Measurements from ENCODE around the gene S100A9. TPM values are rescaled to one million over a fixed set of nuclear protein-coding genes. Genes with fewer than 3 reads are reported as not detected.
A peak's percentile ranks its signal among the peaks of the same experiment; 100 is the strongest.

S100A9 gene
- total RNA-seq, 1 donor from 2014 or later, result 4.2 TPM

DNA sequence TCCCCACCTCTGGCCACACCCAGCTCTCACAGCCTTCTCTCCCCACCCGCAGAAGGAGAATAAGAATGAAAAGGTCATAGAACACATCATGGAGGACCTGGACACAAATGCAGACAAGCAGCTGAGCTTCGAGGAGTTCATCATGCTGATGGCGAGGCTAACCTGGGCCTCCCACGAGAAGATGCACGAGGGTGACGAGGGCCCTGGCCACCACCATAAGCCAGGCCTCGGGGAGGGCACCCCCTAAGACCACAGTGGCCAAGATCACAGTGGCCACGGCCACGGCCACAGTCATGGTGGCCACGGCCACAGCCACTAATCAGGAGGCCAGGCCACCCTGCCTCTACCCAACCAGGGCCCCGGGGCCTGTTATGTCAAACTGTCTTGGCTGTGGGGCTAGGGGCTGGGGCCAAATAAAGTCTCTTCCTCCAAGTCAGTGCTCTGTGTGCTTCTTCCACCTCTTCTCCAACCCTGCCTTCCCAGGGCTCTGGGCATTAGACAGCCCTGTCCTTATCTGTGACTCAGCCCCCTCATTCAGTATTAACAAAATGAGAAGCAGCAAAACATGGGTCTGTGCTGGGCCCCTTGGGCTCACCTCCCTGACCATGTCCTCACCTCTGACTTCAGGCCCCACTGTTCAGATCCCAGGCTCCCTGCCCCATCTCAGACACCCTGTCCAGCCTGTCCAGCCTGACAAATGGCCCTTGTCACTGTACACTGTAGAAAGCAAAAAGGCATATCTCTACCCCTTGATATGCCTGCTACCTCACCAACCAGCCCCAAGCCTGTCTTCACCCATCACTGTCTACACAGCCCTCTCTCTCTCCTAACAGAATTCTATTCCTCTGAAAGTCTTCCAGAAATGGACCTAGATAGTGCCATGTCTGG lies 3.2 kb downstream of the S100A9 start:
- no peak for DNase-seq (ENCODE audit: low spot score in 2 of 2, unreplicated experiment in 2 of 2)

DNA sequence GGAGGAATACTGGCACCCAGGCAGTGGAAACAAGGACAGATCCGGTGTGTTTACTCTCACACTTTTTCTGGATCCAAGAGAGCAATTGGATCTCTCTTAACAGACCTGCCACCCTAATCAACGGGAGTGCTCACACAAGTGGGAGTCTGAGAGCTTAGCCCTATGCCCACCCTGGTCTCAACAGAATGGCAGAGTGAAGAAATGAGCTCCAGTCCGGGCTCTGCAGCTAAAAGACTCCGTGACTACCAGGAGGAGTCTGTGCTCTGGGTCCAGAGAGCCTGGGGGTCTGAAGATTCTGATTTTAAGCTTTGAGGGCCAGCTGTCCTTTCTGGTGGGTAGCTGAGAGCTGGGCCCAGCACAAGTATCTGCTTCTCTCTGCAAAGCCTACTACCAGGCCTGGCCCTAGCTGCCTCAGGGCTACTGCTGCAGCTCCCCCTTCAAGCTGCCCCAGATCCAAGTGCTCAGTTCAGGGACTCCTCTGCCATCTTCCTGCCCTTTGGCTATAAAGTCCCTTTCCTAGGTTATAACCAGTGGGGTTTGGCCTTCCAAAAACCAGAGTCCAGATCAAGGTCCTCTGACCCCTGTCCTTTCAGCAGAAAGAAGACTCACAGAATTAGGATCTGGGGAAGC lies 3.9 kb downstream of the S100A9 start:
- DNase-seq (ENCODE audit: low spot score in 2 of 2, unreplicated experiment in 2 of 2), result no peak
- no peak overlapping the region for H3K27ac Mint-ChIP-seq
- H3K4me3 Mint-ChIP-seq, result no peak overlapping the region
- no peaks in the 10 kb centered on the region for H3K27me3 Mint-ChIP-seq (ENCODE audit: low read depth)
- no peaks in the 10 kb centered on the region for H3K36me3 Mint-ChIP-seq
- peaks cover 19% of the 10 kb centered on the region for H3K4me1 Mint-ChIP-seq
- TF ChIP-seq, protein P1, sequence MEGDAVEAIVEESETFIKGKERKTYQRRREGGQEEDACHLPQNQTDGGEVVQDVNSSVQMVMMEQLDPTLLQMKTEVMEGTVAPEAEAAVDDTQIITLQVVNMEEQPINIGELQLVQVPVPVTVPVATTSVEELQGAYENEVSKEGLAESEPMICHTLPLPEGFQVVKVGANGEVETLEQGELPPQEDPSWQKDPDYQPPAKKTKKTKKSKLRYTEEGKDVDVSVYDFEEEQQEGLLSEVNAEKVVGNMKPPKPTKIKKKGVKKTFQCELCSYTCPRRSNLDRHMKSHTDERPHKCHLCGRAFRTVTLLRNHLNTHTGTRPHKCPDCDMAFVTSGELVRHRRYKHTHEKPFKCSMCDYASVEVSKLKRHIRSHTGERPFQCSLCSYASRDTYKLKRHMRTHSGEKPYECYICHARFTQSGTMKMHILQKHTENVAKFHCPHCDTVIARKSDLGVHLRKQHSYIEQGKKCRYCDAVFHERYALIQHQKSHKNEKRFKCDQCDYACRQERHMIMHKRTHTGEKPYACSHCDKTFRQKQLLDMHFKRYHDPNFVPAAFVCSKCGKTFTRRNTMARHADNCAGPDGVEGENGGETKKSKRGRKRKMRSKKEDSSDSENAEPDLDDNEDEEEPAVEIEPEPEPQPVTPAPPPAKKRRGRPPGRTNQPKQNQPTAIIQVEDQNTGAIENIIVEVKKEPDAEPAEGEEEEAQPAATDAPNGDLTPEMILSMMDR (IDR thresholded peaks at IDR 0.05; ENCODE audit: unreplicated experiment), result no peak
- no peaks in the 10 kb centered on the region for H3K9me3 Mint-ChIP-seq

More for the DNA sequence above, 3.2 kb downstream of the S100A9 start:
- H3K4me1 Mint-ChIP-seq, result peaks cover 17% of the 10 kb centered on the region
- H3K9me3 Mint-ChIP-seq, result no peaks in the 10 kb centered on the region
- no peaks in the 10 kb centered on the region for H3K36me3 Mint-ChIP-seq
- TF ChIP-seq, protein P1 (IDR thresholded peaks at IDR 0.05; ENCODE audit: unreplicated experiment), result no peak
- H3K27ac Mint-ChIP-seq, result no peak overlapping the region
- H3K4me3 Mint-ChIP-seq, result no peak overlapping the region
- no peaks in the 10 kb centered on the region for H3K27me3 Mint-ChIP-seq (ENCODE audit: low read depth)

DNA sequence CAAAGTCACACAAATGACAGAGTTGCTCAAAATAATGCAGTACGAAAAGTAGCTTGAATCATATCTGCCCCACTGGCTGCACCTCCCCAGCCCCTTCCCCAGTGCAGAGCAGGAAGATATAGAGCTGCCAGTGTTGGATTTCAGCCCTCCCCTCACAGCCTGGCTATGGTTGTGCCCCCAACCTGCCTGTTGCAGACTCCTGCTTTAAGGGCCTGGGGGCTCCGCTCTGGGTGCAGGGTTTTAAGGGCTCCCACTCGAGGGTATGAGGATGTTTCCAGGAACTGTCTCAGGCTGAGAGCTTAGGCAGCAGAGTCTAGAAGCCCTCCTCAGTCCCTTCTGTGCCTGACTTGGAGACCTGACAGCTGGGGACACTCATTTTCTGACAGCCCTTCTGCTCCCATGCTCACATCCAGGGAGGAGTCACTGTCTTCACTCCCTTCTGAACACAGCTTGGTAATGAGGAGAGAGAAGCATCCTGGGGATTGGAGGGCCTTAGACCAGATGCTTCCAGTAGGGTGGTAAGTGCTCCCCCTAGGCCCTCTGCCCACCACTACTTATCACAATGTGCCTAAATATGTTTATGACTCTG lies 4.6 kb downstream of the S100A9 start:
- Mint-ChIP-seq H3K36me3 (no peaks in the 10 kb centered on the region), H3K4me1 (peaks cover 19% of the 10 kb centered on the region), H3K4me3 (no peak overlapping the region), H3K27me3 (ENCODE audit: low read depth) (no peaks in the 10 kb centered on the region), H3K27ac (peak overlapping the region; percentile 14), H3K9me3 (no peaks in the 10 kb centered on the region)
- TF ChIP-seq, protein P1 (IDR thresholded peaks at IDR 0.05; ENCODE audit: unreplicated experiment), result no peak
- DNase-seq (ENCODE audit: low spot score in 2 of 2, unreplicated experiment in 2 of 2), result peak in 1 of 2 experiments; percentile 14

DNA sequence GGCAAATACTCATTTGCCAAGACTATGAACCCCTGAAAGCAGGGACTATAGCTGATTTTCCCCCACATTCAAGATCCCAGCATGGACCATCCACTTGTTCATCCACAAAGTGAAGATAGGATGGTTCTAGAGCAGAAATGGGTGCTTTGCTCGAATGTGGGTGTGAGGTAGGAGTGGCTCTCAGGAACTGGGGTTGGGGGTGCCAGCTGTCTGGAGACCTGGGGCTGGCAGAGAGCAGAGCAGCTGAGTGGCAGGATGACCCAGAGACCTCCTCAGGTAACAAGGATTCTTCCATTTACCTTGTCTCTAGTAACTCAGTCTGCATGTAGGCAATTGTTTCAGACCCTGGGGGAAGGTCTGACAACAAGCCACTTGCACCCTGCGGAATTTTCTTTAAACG lies 6.0 kb downstream of the S100A9 start:
- Mint-ChIP-seq H3K27me3 (ENCODE audit: low read depth) (no peaks in the 10 kb centered on the region), H3K4me3 (no peak overlapping the region), H3K4me1 (peaks cover 19% of the 10 kb centered on the region), H3K36me3 (no peaks in the 10 kb centered on the region), H3K9me3 (no peaks in the 10 kb centered on the region), H3K27ac (no peak overlapping the region)
- peak in 1 of 2 experiments; percentile 9 for DNase-seq (ENCODE audit: low spot score in 2 of 2, unreplicated experiment in 2 of 2)
- TF ChIP-seq, protein P1 (IDR thresholded peaks at IDR 0.05; ENCODE audit: unreplicated experiment), result no peak

DNA sequence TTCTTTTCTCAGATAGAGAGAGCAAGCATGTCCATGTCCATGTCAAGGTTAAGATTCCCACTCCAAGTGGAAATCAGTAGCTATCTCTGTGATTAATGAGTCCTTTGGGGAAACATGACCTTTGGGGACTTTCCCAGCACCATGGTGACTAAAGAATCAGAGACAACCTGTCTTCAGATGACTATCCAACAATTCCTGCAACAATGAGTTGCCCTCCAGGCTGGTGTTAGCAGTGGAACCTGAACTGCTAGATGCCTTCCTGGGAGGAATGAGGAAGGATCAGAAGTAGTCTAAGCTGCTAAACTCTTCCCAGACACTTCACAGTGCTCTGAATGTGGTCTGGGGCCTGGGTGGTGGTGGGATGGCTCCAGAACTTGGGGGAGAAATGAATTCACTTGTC lies 6.5 kb downstream of the S100A9 start:
- peaks cover 19% of the 10 kb centered on the region for H3K4me1 Mint-ChIP-seq
- no peak overlapping the region for H3K27ac Mint-ChIP-seq
- H3K4me3 Mint-ChIP-seq, result no peak overlapping the region
- no peaks in the 10 kb centered on the region for H3K9me3 Mint-ChIP-seq
- TF ChIP-seq, protein P1 (IDR thresholded peaks at IDR 0.05; ENCODE audit: unreplicated experiment), result no peak
- no peaks in the 10 kb centered on the region for H3K36me3 Mint-ChIP-seq
- H3K27me3 Mint-ChIP-seq (ENCODE audit: low read depth), result no peaks in the 10 kb centered on the region
- DNase-seq (ENCODE audit: low spot score in 2 of 2, unreplicated experiment in 2 of 2), result peak in 1 of 2 experiments; percentile 20
